GM21515 (cell line): ENCODE measurements around the gene TRIOBP.
"Not testable (repeated sequence)": the region's sequence is repeated elsewhere in the genome, so short reads cannot be mapped to it uniquely, and the experiment has no call there.

ENCODE experiments used
- ATAC-seq: cut with Tn5 transposase; IDR thresholded peaks from one replicate; pipeline ENCODE4 v1.9.1; 2021; ENCODE audit not compliant: unreplicated experiment

The TRIOBP gene

DNA sequence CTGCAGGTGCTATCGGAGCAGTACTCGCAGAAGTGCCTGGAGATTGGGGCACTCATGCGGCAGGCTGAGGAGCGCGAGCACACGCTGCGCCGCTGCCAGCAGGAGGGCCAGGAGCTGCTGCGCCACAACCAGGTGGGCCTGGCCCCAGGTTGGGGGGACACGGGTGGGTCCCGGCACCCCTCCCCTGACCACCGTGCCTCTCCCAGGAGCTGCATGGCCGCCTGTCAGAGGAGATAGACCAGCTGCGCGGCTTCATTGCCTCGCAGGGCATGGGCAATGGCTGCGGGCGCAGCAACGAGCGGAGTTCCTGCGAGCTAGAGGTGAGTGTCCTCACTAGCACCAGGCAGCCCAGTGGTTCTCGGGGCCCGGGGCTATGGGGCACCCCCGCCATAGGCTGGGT lies 72.2 kb downstream of the TRIOBP start:
- no peak for ATAC-seq

DNA sequence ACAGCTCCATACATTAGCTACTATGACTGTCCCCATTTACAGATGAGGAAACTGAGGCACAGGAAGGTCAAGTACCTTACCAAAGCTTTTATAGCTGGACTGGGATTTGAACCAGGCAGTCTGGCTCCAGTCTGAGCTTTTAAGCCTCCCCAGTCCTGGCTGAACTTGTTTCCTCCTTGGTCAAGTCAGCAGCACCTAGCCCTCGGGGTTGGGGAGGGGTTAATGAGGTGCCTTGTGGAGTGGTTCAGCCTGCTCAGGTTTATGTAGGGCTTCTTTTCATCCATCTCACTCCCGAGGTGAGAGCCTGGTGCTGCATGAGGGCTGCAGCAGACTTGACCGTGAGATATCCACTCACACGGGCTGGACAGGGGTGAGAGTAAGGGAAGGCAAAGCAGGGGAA lies 74.2 kb downstream of the TRIOBP start:
- no peak for ATAC-seq

DNA sequence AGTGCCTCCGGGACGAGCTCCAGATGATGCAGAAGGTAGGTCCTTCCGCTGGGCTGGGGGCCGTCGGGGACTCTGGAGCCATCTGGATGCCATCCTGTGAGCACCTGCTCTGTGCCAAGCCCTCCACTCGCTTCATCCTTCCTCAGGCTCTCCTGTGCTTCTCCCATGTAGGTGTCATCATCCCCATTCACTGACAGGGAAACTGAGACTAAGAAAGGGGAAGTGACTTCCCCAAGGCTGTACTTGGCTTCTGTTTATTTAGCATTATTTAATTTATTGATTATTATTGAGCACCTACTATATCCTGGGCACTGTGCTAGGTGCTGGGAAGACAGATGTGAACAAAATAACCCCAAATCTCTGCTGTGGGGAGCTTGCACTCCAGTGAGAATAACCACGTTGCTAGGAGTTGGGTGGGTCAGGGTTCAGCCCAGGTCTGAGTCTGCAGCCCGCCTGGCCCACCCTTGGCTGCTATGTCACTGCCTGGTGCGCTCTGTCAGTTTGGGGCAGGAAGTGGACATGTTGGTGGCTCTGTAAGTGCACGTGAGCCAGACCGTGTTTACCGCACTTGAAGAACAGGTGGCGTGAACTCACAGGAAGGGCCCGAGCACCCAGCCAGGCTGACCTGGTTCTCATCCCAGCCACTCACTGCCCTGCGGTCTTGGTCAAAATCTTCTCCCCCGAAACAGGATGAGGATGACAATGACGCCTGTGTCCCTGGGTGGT lies 75.0 kb downstream of the TRIOBP start:
- no peak for ATAC-seq

- ATAC-seq, result no peak
These were observed 77.9 kb downstream of the TRIOBP start for GRCh38 chr22:37774728-37775127.

- ATAC-seq, result no peak
These were observed 79.2 kb downstream of the TRIOBP start for GRCh38 chr22:37775785-37776638.

- ATAC-seq, result no peak
These were observed 79.8 kb downstream of the TRIOBP start for GRCh38 chr22:37776639-37777005.

- ATAC-seq, result no peak
These were observed 80.4 kb downstream of the TRIOBP start for GRCh38 chr22:37777122-37777687.

DNA sequence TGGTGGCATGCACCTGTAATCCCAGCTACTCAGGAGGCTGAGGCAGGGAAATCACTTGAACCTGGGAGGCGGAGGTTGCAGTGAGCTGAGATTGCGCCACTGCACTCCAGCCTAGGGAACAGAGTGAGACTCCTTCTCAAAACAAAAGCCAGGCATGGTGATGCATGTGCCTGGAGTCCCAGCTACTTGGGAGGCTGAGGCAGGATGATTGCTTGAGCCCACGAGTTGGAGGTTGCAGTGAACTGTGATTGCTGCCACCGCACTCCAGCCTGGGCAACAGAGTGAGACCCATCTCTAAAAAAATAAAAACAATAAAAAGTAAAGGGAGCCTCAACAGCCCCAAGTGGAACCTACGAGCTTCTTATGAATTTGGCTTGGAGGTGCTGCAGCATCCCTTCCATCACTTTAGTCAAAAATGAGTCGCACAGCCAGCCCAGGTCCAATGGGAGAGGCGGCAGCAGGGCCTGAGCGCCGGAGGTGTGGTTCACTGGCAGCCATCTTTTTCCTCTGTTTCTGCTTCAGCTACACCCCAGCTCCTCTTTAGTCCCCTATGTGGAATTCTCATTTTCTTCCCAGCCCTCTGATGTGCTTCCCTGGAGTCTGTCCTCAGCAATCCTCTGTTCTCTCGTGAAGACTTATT lies 81.6 kb downstream of the TRIOBP start:
- ATAC-seq, result no peak

DNA sequence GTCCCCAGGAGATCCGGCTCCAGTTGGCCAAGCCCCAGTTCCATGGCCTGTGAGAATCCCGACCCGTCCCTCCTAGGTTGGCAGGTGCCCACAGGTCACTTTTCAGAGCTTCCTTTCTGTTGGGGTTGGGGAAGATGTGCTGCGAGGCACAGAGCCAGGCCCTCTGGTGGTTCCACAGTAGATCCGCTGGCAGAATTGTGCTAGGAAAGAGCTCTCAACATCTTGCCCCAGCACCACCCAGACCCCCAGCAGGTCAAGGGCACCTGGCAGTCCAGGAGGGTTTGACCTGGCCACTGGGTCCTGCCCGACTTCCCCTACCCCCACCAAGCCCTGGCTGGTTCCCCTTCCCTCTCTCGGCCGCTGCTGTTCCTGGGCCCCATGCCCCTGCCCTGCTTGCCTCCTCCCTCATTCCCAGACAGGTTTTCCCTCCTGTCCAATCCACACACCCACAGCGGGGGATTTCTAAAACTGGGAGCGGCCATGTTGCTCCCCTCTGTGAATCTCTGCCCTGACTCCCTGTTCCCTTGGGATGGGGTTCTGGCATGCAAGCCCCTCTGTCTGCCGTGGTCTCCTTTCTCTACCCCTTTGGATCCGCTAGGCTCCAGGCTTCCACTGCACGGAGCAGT lies 84.7 kb downstream of the TRIOBP start:
- ATAC-seq, result no peak

DNA sequence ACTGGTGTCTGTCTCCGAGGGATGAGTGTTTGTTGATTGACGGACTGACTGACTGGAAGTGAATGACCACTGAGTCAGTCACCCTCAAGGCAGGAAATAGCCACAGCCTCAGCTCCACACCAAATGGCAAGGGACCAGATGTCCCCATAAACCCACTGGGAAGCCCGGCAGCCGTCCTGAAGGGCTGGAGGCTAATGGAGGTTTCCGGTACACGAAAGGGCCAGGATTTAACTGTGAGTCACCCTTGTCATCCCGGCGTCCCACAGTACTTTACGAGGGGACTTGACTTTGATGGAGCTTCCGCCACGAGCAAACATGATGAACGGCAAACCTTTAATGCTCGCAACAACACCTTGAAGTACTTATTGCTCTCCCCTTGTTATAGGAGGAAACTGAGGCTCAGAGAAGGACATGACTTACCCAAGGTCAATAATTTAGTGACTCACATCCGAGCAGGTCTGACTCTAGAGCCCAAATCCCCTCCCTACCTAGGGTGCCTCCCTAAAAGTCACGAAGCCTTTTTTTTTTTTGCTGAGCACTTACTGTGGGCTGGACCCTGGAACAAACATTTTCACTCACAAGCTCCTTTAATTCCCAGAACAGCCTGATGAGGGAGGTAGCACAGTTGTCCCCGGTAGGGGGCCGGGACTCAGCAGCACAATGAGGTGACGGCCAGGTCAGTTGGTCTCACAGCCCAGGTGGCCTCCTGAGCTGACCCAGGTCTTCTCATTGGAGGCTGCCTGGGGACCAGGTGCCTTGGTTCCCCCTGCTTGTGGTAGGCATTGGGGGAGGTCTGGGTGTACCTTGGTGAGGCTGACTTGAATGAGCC lies 85.7 kb downstream of the TRIOBP start:
- ATAC-seq, result no peak

- no peak for ATAC-seq
These were observed 88.1 kb downstream of the TRIOBP start for GRCh38 chr22:37784829-37785495.

GRCh38 chr22:37790234-37790633 lies 93.4 kb downstream of the TRIOBP start:
- ATAC-seq, result no peak

DNA sequence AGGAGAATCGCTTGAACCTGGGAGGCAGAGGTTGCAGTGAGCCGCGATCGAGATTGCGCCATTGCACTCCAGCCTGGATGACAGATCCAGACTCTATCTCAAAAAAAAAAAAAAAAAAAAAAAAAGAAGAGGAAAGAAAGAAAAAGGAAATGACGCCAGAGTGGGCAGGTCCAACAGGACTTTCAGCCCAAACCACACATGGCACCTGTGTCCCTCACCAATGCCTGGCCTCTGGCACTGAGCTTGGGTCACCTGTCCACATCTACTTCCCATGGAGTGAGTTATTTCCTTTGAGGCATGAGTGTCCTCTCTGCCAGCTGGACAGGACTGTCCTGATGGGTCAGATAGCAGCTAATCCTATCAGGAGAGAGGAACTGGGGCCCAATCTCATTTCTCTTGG lies 95.6 kb downstream of the TRIOBP start:
- no peak for ATAC-seq

GRCh38 chr22:37794376-37794775 lies 97.5 kb downstream of the TRIOBP start:
- no peak for ATAC-seq

DNA sequence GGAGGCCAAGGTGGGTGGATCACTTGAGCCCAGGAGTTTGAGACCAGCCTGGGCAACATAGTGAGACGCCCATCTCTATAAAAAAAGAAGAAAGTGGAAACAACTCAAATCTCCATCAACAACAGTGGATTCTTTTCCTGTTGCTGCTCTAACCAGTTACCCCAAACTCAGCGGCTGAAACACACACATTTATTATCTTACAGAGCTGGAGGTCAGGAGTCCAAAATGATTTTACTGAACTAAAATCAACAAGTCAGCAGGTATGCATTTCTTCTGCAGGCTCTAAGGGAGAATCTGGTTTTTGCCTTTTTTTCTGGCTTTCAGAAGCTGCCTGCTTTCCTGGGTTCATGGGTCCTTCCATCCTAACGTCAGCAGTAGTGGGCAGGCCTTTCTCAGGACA lies 99.2 kb downstream of the TRIOBP start:
- no peak for ATAC-seq

GRCh38 chr22:37797259-37797658 lies 100.4 kb downstream of the TRIOBP start:
- not testable (repeated sequence) for ATAC-seq

DNA sequence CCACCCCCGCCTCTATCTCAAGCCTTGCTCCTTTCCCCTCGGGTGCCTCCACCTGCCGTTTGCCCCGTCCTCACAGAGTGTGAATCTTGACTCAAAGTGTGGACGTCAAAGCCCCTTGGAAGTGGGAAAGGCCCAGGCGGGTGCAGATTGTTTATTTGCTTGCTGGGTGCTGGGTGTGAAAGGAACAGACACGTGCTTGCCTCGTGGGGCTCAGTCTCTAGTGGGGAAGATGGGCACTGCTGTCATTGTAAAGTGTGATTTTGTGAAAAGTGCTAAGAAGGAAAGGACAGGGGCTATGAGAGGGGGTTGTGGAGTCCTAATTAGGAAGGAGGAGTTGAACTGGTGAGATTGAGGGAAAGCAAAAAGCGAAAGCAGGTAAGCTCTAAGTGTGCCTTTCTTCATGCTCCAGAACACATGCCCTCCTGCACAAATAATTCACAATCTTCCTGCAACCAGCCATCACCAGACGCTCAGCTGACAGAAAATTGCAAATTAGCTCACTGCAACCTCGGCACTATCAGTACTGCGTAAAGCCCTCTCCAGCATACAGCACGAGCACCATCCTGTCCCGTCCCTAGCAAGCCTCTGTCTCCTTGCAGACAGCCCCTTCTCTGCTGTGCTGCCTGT lies 101.1 kb downstream of the TRIOBP start:
- no peak for ATAC-seq

- ATAC-seq, result not testable (repeated sequence)
These were observed 103.1 kb downstream of the TRIOBP start for GRCh38 chr22:37799979-37800378.

- ATAC-seq, result no peak
These were observed 105.1 kb downstream of the TRIOBP start for GRCh38 chr22:37801946-37802309.
